GM23338 (cell line): ENCODE data around the gene WBP11. TPM values are rescaled to one million over a fixed set of nuclear protein-coding genes. Genes with fewer than 3 reads are reported as not detected.

Experiments used
- ATAC-seq: fragments of 200-7000 bp; cut with Tn5 transposase; 3 replicates; pipeline ENCODE4 v1.9.1; 2020
- DNase-seq: peaks from one replicate; pipeline ENCODE4 v3.0.0-alpha.2; 2015; ENCODE audit warnings: low spot score
- H2AFZ ChIP-seq: fragments of 200-600 bp; sonication (generic); 2 replicates; pipeline ENCODE4 v1.8.0; 2016; ENCODE audit warnings: antibody characterized with exemption, mild to moderate bottlenecking, moderate library complexity
- H3F3A ChIP-seq: fragments of 200-600 bp; sonication (generic); replicated peaks from 2 replicates; pipeline ENCODE4 v1.8.0; 2017; ENCODE audit warnings: antibody characterized with exemption, mixed run types, low read depth
- H3K27ac ChIP-seq: fragments of 200-600 bp; sonication (generic); 2 replicates; pipeline ENCODE4 v1.6.1; 2016; ENCODE audit warnings: low read depth
- H3K27me3 ChIP-seq: fragments of 200-600 bp; sonication (generic); 2 replicates; pipeline ENCODE4 v1.8.0; 2016; ENCODE audit warnings: mild to moderate bottlenecking, mixed run types, moderate library complexity; ENCODE audit not compliant: insufficient read depth
- H3K36me3 ChIP-seq: fragments of 200-600 bp; sonication (generic); 2 replicates; pipeline ENCODE4 v1.8.0; 2016; ENCODE audit warnings: mild to moderate bottlenecking; ENCODE audit not compliant: insufficient read depth
- H3K4me1 ChIP-seq: fragments of 200-600 bp; sonication (generic); 2 replicates; pipeline ENCODE4 v1.8.0; 2016; ENCODE audit warnings: mild to moderate bottlenecking, moderate library complexity; ENCODE audit not compliant: insufficient read depth
- H3K4me2 ChIP-seq: fragments of 200-600 bp; sonication (generic); 2 replicates; pipeline ENCODE4 v1.7.1; 2017; ENCODE audit warnings: mixed run types
- H3K4me3 ChIP-seq: fragments of 200-600 bp; sonication (generic); 2 replicates; pipeline ENCODE4 v1.6.1; 2016; ENCODE audit warnings: mixed run types
- H3K79me2 ChIP-seq: fragments of 200-600 bp; sonication (generic); replicated peaks from 2 replicates; pipeline ENCODE4 v1.8.0; 2017; ENCODE audit warnings: mild to moderate bottlenecking; ENCODE audit not compliant: insufficient read depth
- H3K9me2 ChIP-seq: fragments of 200-600 bp; sonication (generic); 2 replicates; pipeline ENCODE4 v1.8.0; 2017; ENCODE audit not compliant: insufficient read depth
- H4K20me1 ChIP-seq: fragments of 200-600 bp; sonication (generic); replicated peaks from 2 replicates; pipeline ENCODE4 v1.8.0; 2017; ENCODE audit warnings: mild to moderate bottlenecking; ENCODE audit not compliant: insufficient read depth
- H3K27ac Mint-ChIP-seq: 2 replicates; pipeline ENCODE4 v1.8.0; 2020; ENCODE audit warnings: inconsistent platforms, mild to moderate bottlenecking, moderate library complexity, mixed read lengths
- H3K27me3 Mint-ChIP-seq: 3 replicates; pipeline ENCODE4 v1.8.0; 2022; ENCODE audit warnings: low read depth, mild to moderate bottlenecking, moderate library complexity, mixed read lengths, inconsistent platforms; ENCODE audit not compliant: insufficient read depth, poor library complexity
- H3K36me3 Mint-ChIP-seq: 3 replicates; pipeline ENCODE4 v1.8.0; 2021; ENCODE audit warnings: low read depth, mild to moderate bottlenecking, inconsistent platforms, moderate library complexity, mixed read lengths
- H3K4me1 Mint-ChIP-seq: 3 replicates; pipeline ENCODE4 v1.8.0; 2020; ENCODE audit warnings: mild to moderate bottlenecking, inconsistent platforms, mixed read lengths
- H3K4me3 Mint-ChIP-seq: 3 replicates; pipeline ENCODE4 v1.8.0; 2021; ENCODE audit warnings: moderate library complexity, mild to moderate bottlenecking, inconsistent platforms, mixed read lengths
- H3K9me3 Mint-ChIP-seq: 3 replicates; pipeline ENCODE4 v1.8.0; 2020; ENCODE audit warnings: moderate library complexity, mild to moderate bottlenecking, inconsistent platforms, mixed read lengths
- CREB1 ChIP-seq: fragments of 250-450 bp; sonication (Bioruptor Pico); IDR thresholded peaks from 2 replicates; pipeline ENCODE4 v1.5.0; 2020; ENCODE audit warnings: low read depth, mild to moderate bottlenecking, moderate library complexity
- EZH2 ChIP-seq: fragments of 200-600 bp; sonication (generic); IDR thresholded peaks from one replicate; pipeline ENCODE4 v1.8.0; 2017; ENCODE audit warnings: antibody characterized with exemption, mild to moderate bottlenecking, low read depth; ENCODE audit not compliant: unreplicated experiment
- EZH2phosphoT487 ChIP-seq: fragments of 200-600 bp; sonication (generic); IDR thresholded peaks from one replicate; pipeline ENCODE4 v1.8.1; 2018; ENCODE audit warnings: antibody characterized with exemption; ENCODE audit not compliant: unreplicated experiment
- JUNB ChIP-seq: IDR thresholded peaks from one replicate; pipeline ENCODE4 v1.6.1; 2016; ENCODE audit warnings: antibody characterized with exemption; ENCODE audit not compliant: unreplicated experiment
- NANOG ChIP-seq: IDR thresholded peaks from 2 replicates; pipeline ENCODE4 v1.6.1; 2016; ENCODE audit warnings: antibody characterized with exemption, borderline replicate concordance
- POLR2AphosphoS5 ChIP-seq: IDR thresholded peaks from 2 replicates; pipeline ENCODE4 v1.6.1; 2016; ENCODE audit warnings: antibody characterized with exemption, low read depth
- STAT1 ChIP-seq: IDR thresholded peaks from one replicate; pipeline ENCODE4 v1.6.1; 2016; ENCODE audit warnings: antibody characterized with exemption; ENCODE audit not compliant: unreplicated experiment
- ZNF114 ChIP-seq: fragments of 250-450 bp; sonication (Bioruptor Pico); IDR thresholded peaks from 2 replicates; pipeline ENCODE4 v1.5.0; 2020; ENCODE audit warnings: mild to moderate bottlenecking, moderate library complexity
- ZNF331 ChIP-seq: fragments of 250-450 bp; sonication (Bioruptor Pico); IDR thresholded peaks from 2 replicates; pipeline ENCODE4 v1.5.0; 2020; ENCODE audit warnings: low read depth, mild to moderate bottlenecking, moderate library complexity
- polyA plus RNA-seq: library from polyadenylated mRNA; unstranded; fragments of >200 nt; fragmentation: Nextera tagmentation; extraction: Ambion mirVana; gene quantifications from 2 replicates; pipeline ENCODE4 v1.2.1, GENCODE V29; 2016
- total RNA-seq: library from RNA; depleted of rRNA; stranded (reverse); fragments of >200 nt; shearing (Covaris generic); gene quantifications from 2 replicates; pipeline ENCODE4 v1.2.3, GENCODE V29; 2014
- TF ChIP-seq, protein P1 (sequence below): fragments of 250-450 bp; sonication (Bioruptor Pico); IDR thresholded peaks from 2 replicates; pipeline ENCODE4 v1.5.0; 2020; ENCODE audit warnings: mild to moderate bottlenecking, moderate library complexity
- TF ChIP-seq, protein P2 (sequence below): IDR thresholded peaks from 2 replicates; pipeline ENCODE4 v1.6.1; 2016; ENCODE audit warnings: antibody characterized with exemption
- TF ChIP-seq, protein P3 (sequence below): IDR thresholded peaks from one replicate; pipeline ENCODE4 v1.6.1; 2018; ENCODE audit warnings: antibody characterized with exemption; ENCODE audit not compliant: unreplicated experiment

WBP11 gene
- total and polyA plus RNA-seq, 2 experiments from 2014 or later = 57.1 to 148 TPM

DNA sequence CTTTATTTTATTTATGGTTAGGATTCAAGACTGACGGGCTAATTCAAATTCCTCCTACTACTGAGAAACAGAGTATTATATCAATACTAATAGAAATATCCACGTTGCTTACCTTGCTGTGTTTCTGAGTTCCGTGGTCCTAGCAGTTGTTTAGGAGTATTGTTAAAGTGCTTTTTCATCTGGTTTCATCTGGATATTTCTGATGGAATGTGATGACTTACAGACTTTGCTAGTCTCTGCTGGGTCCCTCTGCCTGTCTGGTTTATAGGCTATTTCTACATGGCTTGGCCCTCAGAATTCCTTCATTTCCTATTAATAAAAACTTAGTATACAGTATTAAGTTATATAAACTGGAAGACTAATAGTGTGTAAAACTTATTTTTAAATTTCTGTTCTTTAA, 10.7 kb upstream of the WBP11 start, which contains the start of gene SMCO3:
Gene SMCO3, minus strand, starts transcription at position 169 of the 400 bp plus-strand sequence. CDS start 7,502 bp downstream, outside the sequence.
- Mint-ChIP-seq H3K27ac (no peak within 1 kb of the TSS), H3K36me3 (no peaks in the 10 kb centered on the region), H3K9me3 (no peaks in the 10 kb centered on the region), H3K27me3 (peaks cover 3% of the 10 kb centered on the region), H3K4me3 (no peak within 1 kb of the TSS), H3K4me1 (no peaks in the 10 kb centered on the region)
- Histone ChIP-seq H3K4me1 (no peaks in the 10 kb centered on the region), H3K27me3 (no peaks in the 10 kb centered on the region), H3K36me3 (no peaks in the 10 kb centered on the region), H3K4me3 (no peak within 1 kb of the TSS), H3F3A (no peaks in the 10 kb centered on the region), H3K79me2 (no peaks in the 10 kb centered on the region), H3K9me2 (no peaks in the 10 kb centered on the region; the same call in 1 of the 2 replicates), H3K4me2 (no peak within 1 kb of the TSS), H4K20me1 (no peaks in the 10 kb centered on the region), H2AFZ (no peak within 1 kb of the TSS), H3K27ac (no peak within 1 kb of the TSS)
- no peak for DNase-seq
- TF ChIP-seq, protein P1, sequence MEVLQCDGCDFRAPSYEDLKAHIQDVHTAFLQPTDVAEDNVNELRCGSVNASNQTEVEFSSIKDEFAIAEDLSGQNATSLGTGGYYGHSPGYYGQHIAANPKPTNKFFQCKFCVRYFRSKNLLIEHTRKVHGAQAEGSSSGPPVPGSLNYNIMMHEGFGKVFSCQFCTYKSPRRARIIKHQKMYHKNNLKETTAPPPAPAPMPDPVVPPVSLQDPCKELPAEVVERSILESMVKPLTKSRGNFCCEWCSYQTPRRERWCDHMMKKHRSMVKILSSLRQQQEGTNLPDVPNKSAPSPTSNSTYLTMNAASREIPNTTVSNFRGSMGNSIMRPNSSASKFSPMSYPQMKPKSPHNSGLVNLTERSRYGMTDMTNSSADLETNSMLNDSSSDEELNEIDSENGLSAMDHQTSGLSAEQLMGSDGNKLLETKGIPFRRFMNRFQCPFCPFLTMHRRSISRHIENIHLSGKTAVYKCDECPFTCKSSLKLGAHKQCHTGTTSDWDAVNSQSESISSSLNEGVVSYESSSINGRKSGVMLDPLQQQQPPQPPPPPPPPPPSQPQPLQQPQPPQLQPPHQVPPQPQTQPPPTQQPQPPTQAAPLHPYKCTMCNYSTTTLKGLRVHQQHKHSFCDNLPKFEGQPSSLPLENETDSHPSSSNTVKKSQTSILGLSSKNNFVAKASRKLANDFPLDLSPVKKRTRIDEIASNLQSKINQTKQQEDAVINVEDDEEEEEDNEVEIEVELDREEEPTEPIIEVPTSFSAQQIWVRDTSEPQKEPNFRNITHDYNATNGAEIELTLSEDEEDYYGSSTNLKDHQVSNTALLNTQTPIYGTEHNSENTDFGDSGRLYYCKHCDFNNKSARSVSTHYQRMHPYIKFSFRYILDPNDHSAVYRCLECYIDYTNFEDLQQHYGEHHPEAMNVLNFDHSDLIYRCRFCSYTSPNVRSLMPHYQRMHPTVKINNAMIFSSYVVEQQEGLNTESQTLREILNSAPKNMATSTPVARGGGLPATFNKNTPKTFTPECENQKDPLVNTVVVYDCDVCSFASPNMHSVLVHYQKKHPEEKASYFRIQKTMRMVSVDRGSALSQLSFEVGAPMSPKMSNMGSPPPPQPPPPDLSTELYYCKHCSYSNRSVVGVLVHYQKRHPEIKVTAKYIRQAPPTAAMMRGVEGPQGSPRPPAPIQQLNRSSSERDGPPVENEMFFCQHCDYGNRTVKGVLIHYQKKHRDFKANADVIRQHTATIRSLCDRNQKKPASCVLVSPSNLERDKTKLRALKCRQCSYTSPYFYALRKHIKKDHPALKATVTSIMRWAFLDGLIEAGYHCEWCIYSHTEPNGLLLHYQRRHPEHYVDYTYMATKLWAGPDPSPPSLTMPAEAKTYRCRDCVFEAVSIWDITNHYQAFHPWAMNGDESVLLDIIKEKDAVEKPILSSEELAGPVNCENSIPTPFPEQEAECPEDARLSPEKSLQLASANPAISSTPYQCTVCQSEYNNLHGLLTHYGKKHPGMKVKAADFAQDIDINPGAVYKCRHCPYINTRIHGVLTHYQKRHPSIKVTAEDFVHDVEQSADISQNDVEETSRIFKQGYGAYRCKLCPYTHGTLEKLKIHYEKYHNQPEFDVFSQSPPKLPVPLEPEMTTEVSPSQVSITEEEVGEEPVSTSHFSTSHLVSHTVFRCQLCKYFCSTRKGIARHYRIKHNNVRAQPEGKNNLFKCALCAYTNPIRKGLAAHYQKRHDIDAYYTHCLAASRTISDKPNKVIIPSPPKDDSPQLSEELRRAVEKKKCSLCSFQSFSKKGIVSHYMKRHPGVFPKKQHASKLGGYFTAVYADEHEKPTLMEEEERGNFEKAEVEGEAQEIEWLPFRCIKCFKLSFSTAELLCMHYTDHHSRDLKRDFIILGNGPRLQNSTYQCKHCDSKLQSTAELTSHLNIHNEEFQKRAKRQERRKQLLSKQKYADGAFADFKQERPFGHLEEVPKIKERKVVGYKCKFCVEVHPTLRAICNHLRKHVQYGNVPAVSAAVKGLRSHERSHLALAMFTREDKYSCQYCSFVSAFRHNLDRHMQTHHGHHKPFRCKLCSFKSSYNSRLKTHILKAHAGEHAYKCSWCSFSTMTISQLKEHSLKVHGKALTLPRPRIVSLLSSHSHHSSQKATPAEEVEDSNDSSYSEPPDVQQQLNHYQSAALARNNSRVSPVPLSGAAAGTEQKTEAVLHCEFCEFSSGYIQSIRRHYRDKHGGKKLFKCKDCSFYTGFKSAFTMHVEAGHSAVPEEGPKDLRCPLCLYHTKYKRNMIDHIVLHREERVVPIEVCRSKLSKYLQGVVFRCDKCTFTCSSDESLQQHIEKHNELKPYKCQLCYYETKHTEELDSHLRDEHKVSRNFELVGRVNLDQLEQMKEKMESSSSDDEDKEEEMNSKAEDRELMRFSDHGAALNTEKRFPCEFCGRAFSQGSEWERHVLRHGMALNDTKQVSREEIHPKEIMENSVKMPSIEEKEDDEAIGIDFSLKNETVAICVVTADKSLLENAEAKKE (CRISPR knock-in tag) = no peak
- no peak for TF ChIP-seq ZNF331
- no peak for TF ChIP-seq JUNB
- TF ChIP-seq STAT1 = no peak
- TF ChIP-seq, protein P2, sequence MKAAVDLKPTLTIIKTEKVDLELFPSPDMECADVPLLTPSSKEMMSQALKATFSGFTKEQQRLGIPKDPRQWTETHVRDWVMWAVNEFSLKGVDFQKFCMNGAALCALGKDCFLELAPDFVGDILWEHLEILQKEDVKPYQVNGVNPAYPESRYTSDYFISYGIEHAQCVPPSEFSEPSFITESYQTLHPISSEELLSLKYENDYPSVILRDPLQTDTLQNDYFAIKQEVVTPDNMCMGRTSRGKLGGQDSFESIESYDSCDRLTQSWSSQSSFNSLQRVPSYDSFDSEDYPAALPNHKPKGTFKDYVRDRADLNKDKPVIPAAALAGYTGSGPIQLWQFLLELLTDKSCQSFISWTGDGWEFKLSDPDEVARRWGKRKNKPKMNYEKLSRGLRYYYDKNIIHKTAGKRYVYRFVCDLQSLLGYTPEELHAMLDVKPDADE = no peak
- TF ChIP-seq ZNF114 (CRISPR knock-in tag) = no peak
- TF ChIP-seq, protein P3, sequence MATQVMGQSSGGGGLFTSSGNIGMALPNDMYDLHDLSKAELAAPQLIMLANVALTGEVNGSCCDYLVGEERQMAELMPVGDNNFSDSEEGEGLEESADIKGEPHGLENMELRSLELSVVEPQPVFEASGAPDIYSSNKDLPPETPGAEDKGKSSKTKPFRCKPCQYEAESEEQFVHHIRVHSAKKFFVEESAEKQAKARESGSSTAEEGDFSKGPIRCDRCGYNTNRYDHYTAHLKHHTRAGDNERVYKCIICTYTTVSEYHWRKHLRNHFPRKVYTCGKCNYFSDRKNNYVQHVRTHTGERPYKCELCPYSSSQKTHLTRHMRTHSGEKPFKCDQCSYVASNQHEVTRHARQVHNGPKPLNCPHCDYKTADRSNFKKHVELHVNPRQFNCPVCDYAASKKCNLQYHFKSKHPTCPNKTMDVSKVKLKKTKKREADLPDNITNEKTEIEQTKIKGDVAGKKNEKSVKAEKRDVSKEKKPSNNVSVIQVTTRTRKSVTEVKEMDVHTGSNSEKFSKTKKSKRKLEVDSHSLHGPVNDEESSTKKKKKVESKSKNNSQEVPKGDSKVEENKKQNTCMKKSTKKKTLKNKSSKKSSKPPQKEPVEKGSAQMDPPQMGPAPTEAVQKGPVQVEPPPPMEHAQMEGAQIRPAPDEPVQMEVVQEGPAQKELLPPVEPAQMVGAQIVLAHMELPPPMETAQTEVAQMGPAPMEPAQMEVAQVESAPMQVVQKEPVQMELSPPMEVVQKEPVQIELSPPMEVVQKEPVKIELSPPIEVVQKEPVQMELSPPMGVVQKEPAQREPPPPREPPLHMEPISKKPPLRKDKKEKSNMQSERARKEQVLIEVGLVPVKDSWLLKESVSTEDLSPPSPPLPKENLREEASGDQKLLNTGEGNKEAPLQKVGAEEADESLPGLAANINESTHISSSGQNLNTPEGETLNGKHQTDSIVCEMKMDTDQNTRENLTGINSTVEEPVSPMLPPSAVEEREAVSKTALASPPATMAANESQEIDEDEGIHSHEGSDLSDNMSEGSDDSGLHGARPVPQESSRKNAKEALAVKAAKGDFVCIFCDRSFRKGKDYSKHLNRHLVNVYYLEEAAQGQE = no peak
- TF ChIP-seq EZH2 = no peak
- TF ChIP-seq CREB1 (CRISPR knock-in tag) = no peak
- TF ChIP-seq POLR2AphosphoS5 = no peak
- no peak for TF ChIP-seq EZH2phosphoT487
- no peak for TF ChIP-seq NANOG
- ATAC-seq = no peak
